NCI-H345 treated with DMSO at 0.1 percent for 48 hours (cell line): ENCODE results near the gene ANKRD12.

ENCODE experiments used
- DNase-seq: peaks from one replicate; lab custom pipeline; 2025; ENCODE audit not compliant: unreplicated experiment; lab: John Stamatoyannopoulos, UW

Gene ANKRD12

DNA sequence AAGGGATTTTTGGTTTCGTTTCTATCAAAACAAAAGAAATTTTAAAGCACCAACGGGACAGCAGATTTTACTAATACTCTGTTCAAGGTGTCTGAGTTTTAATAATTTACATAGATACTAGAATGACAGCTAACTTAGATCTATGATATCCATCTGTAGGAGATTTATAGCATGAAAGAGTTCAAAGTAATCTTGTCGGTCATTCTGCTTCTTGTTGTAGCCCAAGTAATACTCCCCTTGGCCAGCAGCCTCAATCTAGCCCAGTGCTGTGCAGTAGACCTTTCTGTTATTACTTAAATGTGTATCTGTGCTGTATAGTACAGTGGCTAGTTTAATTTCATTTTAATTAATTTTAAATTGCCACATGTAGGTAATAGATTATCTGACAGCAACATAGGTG, 44.7 kb downstream of the ANKRD12 start:
- DNase-seq = no peak

- DNase-seq = no peak
These were observed 46.3 kb downstream of the ANKRD12 start for GRCh38 chr18:9182852-9183399.

DNA sequence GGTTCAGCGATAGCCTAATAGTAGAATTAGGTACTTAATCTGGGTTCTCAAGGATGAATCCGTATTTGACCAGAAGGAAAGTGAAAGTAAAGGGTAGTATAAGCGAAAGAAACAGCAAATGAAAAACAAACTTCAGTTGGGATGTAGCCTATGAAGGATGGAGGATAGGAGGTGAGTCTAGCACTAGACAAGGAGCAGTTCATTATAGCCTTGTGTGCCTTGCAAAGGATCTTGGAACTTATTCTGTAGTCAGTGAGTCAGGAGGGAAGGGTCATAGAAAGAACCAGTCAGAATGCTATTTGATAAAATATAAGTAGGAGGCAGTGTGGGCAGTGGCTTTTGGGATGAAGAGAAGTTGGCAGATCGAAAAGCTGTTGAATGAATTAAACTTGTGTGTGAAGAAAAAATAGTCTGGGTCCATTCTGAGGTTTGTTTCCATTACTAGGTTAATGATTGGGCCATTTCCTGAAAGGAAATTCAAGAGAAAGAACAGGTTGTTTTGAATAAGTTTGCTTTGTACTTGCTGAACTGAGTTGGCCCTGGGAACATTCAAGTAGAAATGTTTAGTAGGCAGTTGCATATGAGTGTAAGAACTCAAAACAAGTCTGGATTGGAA, 48.5 kb downstream of the ANKRD12 start:
- DNase-seq = no peak

DNA sequence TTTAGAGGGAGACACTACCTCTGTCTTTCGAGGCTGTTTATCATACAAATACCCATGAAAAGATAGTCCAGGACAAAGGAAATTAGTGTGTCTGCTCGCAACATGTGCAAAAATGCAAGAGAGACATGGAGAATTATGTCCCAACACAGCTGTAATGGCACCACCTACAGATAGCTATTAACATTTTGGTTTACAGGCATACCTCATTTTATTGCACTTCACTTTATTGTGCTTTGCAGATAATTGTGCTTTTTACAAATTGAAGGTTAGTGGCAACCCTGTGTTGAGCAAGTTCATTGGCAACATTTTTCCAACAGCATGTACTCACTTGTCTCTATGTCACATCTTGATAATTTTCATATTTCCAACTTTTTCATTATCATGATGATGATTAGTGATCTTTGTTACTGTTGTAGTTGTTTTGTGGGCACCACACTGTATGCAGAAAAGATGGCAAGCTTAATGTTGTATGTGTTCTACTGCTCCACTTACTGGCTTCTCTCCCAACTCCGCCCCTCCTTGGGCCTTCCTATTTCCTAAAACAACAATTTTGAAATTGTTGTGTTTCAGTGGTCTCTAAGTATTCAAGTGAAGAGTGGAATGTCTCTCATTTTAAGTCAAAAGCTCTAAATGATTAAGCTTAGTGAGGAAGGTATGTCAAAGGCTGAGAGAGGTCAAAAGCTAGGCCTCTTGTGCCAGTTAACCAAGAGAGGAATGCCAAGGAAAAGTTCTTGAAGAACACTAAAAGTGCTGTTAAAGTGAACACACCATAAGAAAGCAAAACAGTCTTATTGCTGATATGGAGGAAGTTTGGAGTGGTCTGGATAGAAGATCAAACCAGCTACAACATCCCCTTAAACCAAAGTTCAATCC, 52.0 kb downstream of the ANKRD12 start:
- DNase-seq = no peak

DNA sequence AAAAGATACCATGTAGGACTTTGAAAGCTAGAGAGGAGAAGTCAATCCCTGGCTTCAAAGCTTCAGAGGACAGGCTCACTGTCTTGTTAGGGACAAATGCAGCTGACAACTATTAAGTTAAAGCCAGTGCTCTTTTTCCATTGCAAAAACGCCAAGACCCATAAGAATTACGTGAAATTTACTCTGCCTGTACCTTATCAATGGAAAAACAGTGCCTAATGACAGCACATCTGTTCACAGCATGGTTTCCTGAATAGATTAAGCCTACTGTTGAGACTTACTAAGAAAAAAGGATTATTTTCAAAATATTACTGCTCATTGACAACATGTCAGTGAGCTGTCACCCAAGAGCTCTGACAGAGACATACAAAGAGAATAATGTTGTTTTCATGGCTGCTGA, 52.9 kb downstream of the ANKRD12 start:
- DNase-seq = no peak

- DNase-seq = no peak
These were observed 55.2 kb downstream of the ANKRD12 start for GRCh38 chr18:9191658-9192256.

GRCh38 chr18:9193031-9193430, 56.5 kb downstream of the ANKRD12 start:
- no peak for DNase-seq

GRCh38 chr18:9196568-9196967, 60.0 kb downstream of the ANKRD12 start:
- DNase-seq = no peak

DNA sequence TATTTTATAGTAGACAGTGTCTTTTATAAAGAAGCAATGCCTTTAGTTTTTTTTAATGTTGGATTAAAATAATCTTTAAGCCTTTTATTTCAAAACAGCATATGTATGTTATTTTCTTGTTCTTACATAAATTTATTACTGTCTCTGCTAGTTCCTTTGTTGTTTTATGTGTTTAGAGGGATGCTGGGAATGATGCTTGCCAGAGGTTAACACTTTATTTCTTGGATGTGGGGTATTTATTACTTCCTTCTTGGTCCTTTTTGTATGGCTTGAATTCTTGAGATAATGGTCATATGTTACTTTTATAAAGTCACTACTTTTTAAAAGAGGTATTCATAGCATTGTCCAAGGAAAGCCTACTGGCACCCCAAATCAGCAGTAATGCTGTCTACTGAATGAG, 63.1 kb downstream of the ANKRD12 start:
- DNase-seq = no peak

- no peak for DNase-seq
These were observed 64.6 kb downstream of the ANKRD12 start for GRCh38 chr18:9201224-9201623.

DNA sequence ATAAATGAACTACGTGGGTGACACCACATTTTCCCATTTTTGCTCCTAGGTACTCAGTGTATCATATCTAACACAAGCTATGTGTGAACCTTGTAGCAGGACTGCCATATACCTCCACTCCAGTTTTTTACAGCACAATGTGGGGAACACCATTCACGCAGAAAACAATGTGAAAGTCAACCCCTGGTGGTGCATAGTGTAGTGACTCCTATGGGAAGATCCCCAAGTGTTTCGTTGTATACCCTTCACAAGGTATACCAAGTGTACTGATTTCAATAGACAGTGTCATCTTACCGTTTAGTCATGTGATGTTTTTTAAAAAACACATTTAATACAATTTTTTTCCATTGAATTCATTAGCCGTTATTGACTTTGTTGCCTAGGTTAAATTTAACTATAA, 68.1 kb downstream of the ANKRD12 start:
- no peak for DNase-seq

GRCh38 chr18:9206421-9206820, 69.8 kb downstream of the ANKRD12 start:
- DNase-seq = no peak

GRCh38 chr18:9209279-9209678, 72.7 kb downstream of the ANKRD12 start:
- DNase-seq = no peak

DNA sequence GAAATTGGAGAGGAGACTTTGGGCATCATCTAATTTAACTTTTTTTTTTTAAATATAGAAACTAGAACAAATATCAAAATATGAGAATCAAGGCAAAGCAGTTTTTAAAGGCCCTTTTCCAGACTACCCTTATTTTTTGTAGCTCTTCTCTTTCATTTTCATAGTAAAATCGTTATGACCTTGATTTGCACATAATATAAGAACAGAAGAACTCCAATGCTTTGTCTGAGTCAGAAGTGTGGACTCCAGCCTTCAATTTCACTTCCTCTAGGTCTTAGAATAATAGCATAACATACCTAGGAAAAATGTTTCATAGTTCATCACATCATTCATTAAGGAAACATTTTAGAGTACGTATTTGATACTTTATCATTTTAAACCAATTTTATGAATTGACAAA, 74.4 kb downstream of the ANKRD12 start:
- no peak for DNase-seq

- no peak for DNase-seq
These were observed 75.4 kb downstream of the ANKRD12 start for GRCh38 chr18:9211955-9212354.

- no peak for DNase-seq
These were observed 78.8 kb downstream of the ANKRD12 start for GRCh38 chr18:9215221-9215933.

DNA sequence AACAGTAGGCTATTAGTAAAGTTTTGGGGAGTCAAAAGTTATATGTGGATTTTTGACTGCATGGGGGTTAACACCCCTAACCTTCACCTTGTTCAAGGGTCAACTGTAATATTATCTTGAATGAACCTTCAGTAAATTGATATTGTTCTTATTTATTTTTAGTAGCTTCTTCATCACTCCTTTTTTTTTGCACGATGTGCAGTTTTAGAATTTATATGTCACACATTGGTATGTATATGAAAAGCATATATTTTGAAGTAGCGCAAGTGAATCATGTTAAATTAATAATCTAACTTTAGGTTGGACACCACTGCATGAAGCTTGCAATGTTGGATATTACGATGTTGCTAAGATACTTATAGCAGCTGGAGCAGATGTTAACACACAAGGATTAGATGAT, 79.9 kb downstream of the ANKRD12 start:
- DNase-seq = no peak

DNA sequence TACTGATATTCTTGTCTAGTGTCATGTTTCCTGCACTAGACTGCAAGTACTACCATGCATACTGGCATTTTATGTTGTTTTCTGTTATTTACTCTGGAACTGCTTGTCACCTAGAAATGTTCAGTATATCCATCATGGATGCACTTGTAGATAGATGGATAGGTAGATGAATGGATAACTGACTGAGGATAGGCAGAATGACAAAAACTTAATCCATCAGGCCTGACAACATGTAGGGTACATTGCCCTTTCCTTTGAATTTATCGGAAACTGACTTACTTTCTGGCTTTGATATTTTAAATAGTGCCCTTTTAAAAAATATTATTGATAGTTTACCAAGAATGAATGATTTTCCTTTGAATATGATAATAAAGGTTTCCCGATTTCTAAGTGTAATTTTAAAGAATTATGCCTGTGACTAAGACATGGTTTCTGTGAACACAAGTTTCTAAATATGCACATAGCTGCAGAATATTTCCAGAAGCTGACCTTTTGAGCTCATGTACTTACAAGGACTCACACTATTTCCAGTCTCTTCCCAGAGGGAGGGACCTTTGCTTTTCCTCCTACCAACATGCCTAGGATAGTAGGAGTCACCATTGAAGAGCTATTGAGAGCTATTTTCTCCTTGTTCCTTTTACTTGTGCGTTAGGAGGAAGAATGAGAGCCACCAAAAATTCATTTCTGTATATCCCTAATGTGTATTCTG, 81.3 kb downstream of the ANKRD12 start:
- DNase-seq = no peak

DNA sequence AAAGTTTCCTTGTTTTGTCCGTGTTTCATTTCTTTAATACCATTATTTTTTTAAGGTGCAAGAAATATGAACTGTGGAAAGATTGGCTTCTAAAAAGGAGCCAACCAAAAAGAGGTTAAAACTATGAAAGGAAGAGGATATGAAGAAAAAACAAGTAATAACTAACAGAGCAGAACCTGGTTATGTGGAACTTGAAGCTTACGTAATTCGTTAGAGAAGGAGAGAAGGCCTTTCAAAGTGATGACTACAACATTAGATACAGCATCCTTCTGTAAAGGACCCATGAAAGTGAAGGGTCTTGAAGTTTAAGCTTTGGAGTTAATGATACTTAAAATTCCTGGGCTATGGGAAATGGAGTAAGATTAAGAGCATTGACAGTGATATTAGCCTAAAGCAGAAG, 84.5 kb downstream of the ANKRD12 start:
- no peak for DNase-seq

DNA sequence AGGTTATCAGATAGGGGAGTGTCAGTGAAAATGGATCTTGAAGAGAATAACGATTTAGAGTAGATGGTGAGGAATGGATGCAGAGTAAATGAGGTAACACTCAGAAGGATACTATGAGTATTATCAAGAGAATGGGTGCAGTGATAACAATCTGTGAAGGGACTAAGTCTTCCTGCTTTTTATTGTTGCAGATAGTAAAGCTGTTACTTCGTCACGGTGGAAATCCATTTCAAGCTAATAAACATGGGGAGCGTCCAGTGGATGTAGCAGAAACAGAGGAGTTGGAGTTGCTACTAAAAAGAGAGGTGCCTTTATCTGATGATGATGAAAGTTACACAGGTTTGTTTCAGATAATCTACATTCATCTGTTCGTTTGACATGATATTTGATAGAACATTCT, 85.1 kb downstream of the ANKRD12 start:
- no peak for DNase-seq

DNA sequence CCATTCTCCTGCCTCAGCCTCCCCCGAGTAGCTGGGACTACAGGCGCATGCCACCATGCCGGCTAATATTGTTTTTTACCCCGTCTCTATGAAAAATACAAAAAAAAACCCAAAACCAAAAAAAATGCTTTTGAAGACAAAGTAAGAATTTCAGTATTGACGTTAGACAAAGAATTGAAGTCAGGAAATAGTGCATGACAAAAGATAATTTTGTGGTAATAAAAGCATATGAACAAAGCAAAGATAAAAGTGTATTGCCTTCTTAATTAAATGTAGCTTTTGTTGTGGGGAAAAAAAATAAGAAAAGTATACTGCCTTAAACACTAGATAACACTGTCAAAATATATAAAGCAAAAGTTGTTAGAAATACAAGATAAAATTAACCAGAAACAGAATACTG, 86.8 kb downstream of the ANKRD12 start:
- DNase-seq = no peak
